BLaER1 treated with 17β-estradiol and CSF1 and Interleukin-3, amounts not matched to agents 10 nM and 100 nM (cell line): ENCODE data around the gene TTLL6.
A peak's percentile ranks its signal among the peaks of the same experiment; 100 is the strongest.

Source experiments
- H3K27ac ChIP-seq, 11 experiments: shearing (Covaris generic); formaldehyde crosslinking; 2 replicates each; pipeline ENCODE4 v1.8.1; 2022
- H3K27me3 ChIP-seq, 11 experiments: shearing (Covaris generic); formaldehyde crosslinking; 2 replicates each; pipeline ENCODE4 v1.8.1; 2022
- H3K36me3 ChIP-seq, 11 experiments: shearing (Covaris generic); formaldehyde crosslinking; 2 replicates each; pipeline ENCODE4 v1.8.1; 2022
- H3K4me1 ChIP-seq, 10 experiments: shearing (Covaris generic); formaldehyde crosslinking; 2 replicates each; pipeline ENCODE4 v1.8.1; 2022
- H3K4me2 ChIP-seq, 11 experiments: shearing (Covaris generic); formaldehyde crosslinking; 2 replicates each; pipeline ENCODE4 v1.8.1; 2022
- H3K4me3 ChIP-seq, 10 experiments: shearing (Covaris generic); formaldehyde crosslinking; 2 replicates each; pipeline ENCODE4 v1.8.1; 2022
- H3K9ac ChIP-seq, 11 experiments: shearing (Covaris generic); formaldehyde crosslinking; 2 replicates each; pipeline ENCODE4 v1.8.1; 2022
- H3K9me3 ChIP-seq, 11 experiments: shearing (Covaris generic); formaldehyde crosslinking; replicated peaks in 1 of 11; 2 replicates each; pipeline ENCODE4 v1.8.1; 2022
- H4K20me1 ChIP-seq, 11 experiments: shearing (Covaris generic); formaldehyde crosslinking; 2 replicates each; pipeline ENCODE4 v1.8.1; 2022
- Cebpa-rat ChIP-seq, 11 experiments: shearing (Covaris generic); IDR thresholded peaks; 2 replicates each; pipeline ENCODE4 v1.8.1; 2022

TTLL6 gene

GRCh38 chr17:48728232-48729231 lies 88.5 kb downstream of the TTLL6 start, which contains the start of gene HOXB13:
TSS of gene HOXB13 (minus strand) at chr17:48728750. CDS start at chr17:48728593, 157 bp downstream.
- H3K9ac ChIP-seq = no peak within 1 kb of the TSS
- no peak for TF ChIP-seq Cebpa-rat (IDR thresholded peaks at IDR 0.05)
- peaks cover 0 to 91% (median 74%) of the 10 kb centered on the region in 11 experiments; a peak in 18 of 22 replicates for H4K20me1 ChIP-seq
- peaks cover 100% of the 10 kb centered on the region in 11 experiments for H3K27me3 ChIP-seq
- no peaks in the 10 kb centered on the region for H3K36me3 ChIP-seq
- H3K4me3 ChIP-seq = peak within 1 kb of the TSS in 5 of 10 experiments; percentile 22 to 41 (median 32); a peak in 9 of 20 replicates
- peaks cover 0 to 27% (median 0%) of the 10 kb centered on the region in 10 experiments; a peak in 8 of 20 replicates for H3K4me1 ChIP-seq
- peak within 1 kb of the TSS in 8 of 11 experiments; percentile 24 to 80 (median 47); a peak in 13 of 22 replicates for H3K4me2 ChIP-seq
- no peaks in the 10 kb centered on the region for H3K9me3 ChIP-seq
- H3K27ac ChIP-seq = no peak within 1 kb of the TSS

GRCh38 chr17:48727415-48728175 lies 89.4 kb downstream of the TTLL6 start:
- Histone ChIP-seq H3K4me2 (no peak overlapping the region), H3K9ac (no peak overlapping the region), H3K4me1 (peaks cover 0 to 36% (median 2%) of the 10 kb centered on the region in 10 experiments; a peak in 8 of 20 replicates), H3K9me3 (no peaks in the 10 kb centered on the region), H3K36me3 (no peaks in the 10 kb centered on the region), H4K20me1 (peaks cover 0 to 91% (median 74%) of the 10 kb centered on the region in 11 experiments; a peak in 18 of 22 replicates), H3K27me3 (peaks cover 100% of the 10 kb centered on the region in 11 experiments), H3K4me3 (peak overlapping the region in 1 of 10 experiments; percentile 28; a peak in 1 of 20 replicates), H3K27ac (no peak overlapping the region)
- no peak for TF ChIP-seq Cebpa-rat (IDR thresholded peaks at IDR 0.05)

- TF ChIP-seq Cebpa-rat (IDR thresholded peaks at IDR 0.05) = no peak
- H3K4me3 ChIP-seq = no peak overlapping the region
- H3K4me1 ChIP-seq = peaks cover 0 to 38% (median 2%) of the 10 kb centered on the region in 10 experiments; a peak in 8 of 20 replicates
- no peak overlapping the region for H3K9ac ChIP-seq
- H3K27me3 ChIP-seq = peaks cover 100% of the 10 kb centered on the region in 11 experiments
- no peak overlapping the region for H3K27ac ChIP-seq
- peaks cover 0 to 92% (median 75%) of the 10 kb centered on the region in 11 experiments; a peak in 18 of 22 replicates for H4K20me1 ChIP-seq
- no peak overlapping the region for H3K4me2 ChIP-seq
- H3K36me3 ChIP-seq = no peaks in the 10 kb centered on the region
- H3K9me3 ChIP-seq = no peaks in the 10 kb centered on the region
These were observed 90.1 kb downstream of the TTLL6 start for GRCh38 chr17:48726916-48727286.

DNA sequence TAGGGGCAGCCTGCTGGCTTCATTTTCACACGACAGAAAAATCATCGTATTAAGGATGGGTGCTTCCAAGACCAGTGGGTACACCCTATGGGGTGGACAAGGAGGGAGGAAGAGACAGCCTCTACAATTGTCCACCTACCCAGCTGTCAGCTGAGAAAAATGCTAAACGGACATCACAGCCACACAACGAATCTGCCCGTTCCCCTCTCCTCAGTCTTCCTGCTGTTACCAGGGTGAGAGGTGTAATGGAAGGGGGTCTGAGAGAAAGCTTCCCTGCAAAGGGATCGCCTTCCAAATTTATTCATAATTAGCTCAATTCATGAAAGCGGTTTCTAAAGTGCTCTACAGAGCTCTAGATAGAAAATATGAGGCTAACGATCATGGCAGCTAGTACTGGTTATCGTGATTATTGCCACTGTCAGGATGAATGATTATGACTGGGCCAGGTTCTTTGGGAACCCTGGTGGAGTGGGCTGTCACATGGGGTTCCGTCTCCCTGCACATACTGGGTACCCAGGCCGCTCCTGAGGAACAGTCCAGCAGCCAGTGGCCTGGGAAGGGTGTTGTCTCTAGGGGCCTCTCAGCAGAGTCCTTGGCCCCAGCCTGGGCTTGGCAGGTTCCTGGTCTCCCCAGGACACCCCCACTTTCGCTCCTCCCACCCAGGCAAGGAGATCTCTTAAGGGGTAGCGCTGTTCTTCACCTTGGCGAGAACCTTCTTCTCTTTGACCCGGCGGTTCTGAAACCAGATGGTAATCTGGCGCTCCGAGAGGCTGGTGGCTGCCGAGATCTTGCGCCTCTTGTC lies 90.7 kb downstream of the TTLL6 start:
- Histone ChIP-seq H3K4me1 (peaks cover 0 to 38% (median 2%) of the 10 kb centered on the region in 10 experiments; a peak in 8 of 20 replicates), H3K27me3 (peaks cover 100% of the 10 kb centered on the region in 11 experiments), H3K36me3 (no peaks in the 10 kb centered on the region), H3K4me2 (no peak overlapping the region), H3K27ac (no peak overlapping the region), H3K9ac (no peak overlapping the region), H3K9me3 (no peaks in the 10 kb centered on the region), H4K20me1 (peaks cover 0 to 91% (median 81%) of the 10 kb centered on the region in 11 experiments; a peak in 18 of 22 replicates), H3K4me3 (no peak overlapping the region)
- no peak for TF ChIP-seq Cebpa-rat (IDR thresholded peaks at IDR 0.05)

GRCh38 chr17:48725288-48726064 lies 91.6 kb downstream of the TTLL6 start:
- H3K9ac ChIP-seq = no peak overlapping the region
- H3K9me3 ChIP-seq = peaks cover 0 to 5% (median 0%) of the 10 kb centered on the region in 11 experiments; a peak in 3 of 22 replicates
- H3K36me3 ChIP-seq = no peaks in the 10 kb centered on the region
- H3K4me3 ChIP-seq = no peak overlapping the region
- peak overlapping the region in 1 of 11 experiments; percentile 25; a peak in 2 of 22 replicates for H3K4me2 ChIP-seq
- peaks cover 0 to 96% (median 89%) of the 10 kb centered on the region in 11 experiments; a peak in 18 of 22 replicates for H4K20me1 ChIP-seq
- no peak for TF ChIP-seq Cebpa-rat (IDR thresholded peaks at IDR 0.05)
- H3K27ac ChIP-seq = no peak overlapping the region
- peaks cover 100% of the 10 kb centered on the region in 11 experiments for H3K27me3 ChIP-seq
- H3K4me1 ChIP-seq = peaks cover 0 to 38% (median 2%) of the 10 kb centered on the region in 10 experiments; a peak in 8 of 20 replicates

- Histone ChIP-seq H3K9ac (no peak overlapping the region), H4K20me1 (peaks cover 0 to 99% (median 89%) of the 10 kb centered on the region in 11 experiments; a peak in 18 of 22 replicates), H3K9me3 (peaks cover 0 to 10% (median 2%) of the 10 kb centered on the region in 11 experiments; a peak in 9 of 22 replicates), H3K27me3 (peaks cover 100% of the 10 kb centered on the region in 11 experiments), H3K4me2 (peak overlapping the region in 6 of 11 experiments; percentile 10 to 43 (median 18); a peak in 6 of 22 replicates), H3K4me3 (no peak overlapping the region), H3K36me3 (no peaks in the 10 kb centered on the region), H3K27ac (no peak overlapping the region), H3K4me1 (peaks cover 0 to 38% (median 2%) of the 10 kb centered on the region in 10 experiments; a peak in 8 of 20 replicates)
- TF ChIP-seq Cebpa-rat (IDR thresholded peaks at IDR 0.05) = no peak
These were observed 92.1 kb downstream of the TTLL6 start for GRCh38 chr17:48725004-48725287.

DNA sequence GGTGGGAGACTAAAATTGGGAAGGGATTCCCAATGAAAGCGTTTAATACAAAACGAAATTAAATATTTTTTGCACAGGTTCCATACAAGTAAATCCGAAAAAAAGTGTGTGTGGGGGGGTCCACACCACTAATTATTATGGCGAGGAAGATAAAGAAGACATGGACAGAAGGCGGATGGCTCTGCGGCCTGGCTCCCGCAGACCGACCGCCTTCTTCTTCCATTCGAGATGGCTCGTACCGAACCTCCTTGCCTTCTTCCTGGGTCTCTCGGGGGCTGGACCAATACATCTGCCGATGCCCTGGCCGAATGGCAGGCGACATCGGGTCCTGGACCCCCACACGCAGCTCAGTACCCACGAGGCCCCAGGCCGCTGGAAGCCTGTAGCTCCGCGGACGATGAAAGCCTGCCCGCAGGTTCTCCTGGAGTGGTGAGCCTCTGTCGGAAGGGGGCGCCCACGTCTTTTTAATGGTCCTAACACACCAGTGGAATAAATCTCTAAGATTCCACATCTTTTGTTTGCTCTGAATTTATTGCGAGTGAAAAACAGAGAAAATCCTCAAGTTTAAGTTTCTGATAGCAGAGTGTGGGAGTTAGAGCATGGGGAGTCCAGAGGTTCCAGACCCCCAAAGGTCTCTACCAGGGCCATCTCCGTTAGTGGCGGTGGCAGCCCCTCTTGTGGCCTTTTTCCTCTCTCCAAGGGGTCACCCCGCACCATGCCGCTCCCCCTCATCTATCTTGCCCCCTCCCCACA lies 92.6 kb downstream of the TTLL6 start:
- Histone ChIP-seq H3K27me3 (peaks cover 100% of the 10 kb centered on the region in 11 experiments), H3K4me2 (peak overlapping the region in 6 of 11 experiments; percentile 10 to 43 (median 18); a peak in 6 of 22 replicates), H3K4me3 (no peak overlapping the region), H3K9ac (no peak overlapping the region), H3K36me3 (no peaks in the 10 kb centered on the region), H3K27ac (no peak overlapping the region), H4K20me1 (peaks cover 0 to 99% (median 89%) of the 10 kb centered on the region in 11 experiments; a peak in 18 of 22 replicates), H3K9me3 (peaks cover 0 to 15% (median 7%) of the 10 kb centered on the region in 11 experiments; a peak in 16 of 22 replicates), H3K4me1 (peaks cover 0 to 36% (median 2%) of the 10 kb centered on the region in 10 experiments; a peak in 8 of 20 replicates)
- TF ChIP-seq Cebpa-rat (IDR thresholded peaks at IDR 0.05) = no peak
